ENCODE data around the gene FTL. TPM values are rescaled to one million over a fixed set of nuclear protein-coding genes. Genes with fewer than 3 reads are reported as not detected.

The FTL gene
- total RNA-seq, 1 donor from 2014 or later: 662 TPM

DNA sequence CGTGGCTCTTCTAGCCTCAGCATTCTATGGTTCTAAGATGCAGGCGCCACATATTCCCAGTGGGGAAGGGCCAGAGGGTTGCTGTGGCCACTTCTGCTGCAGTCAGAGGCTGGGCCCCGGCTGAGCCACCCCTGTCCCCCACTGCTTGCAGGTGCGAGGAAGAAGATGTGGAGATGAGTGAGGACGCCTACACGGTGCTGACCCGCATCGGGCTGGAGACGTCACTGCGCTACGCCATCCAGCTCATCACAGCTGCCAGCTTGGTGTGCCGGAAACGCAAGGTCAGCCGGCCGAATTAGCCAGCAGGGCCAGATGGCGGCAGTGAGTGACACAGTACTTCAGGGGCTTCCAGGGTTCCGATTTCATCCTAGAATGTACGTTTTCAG, 49.8 kb downstream of the FTL start:
- H3K27me3 Mint-ChIP-seq (ENCODE audit: insufficient read depth): peaks cover 6% of the 10 kb centered on the region
- no peak overlapping the region for H3K27ac Mint-ChIP-seq
- no peak for DNase-seq (ENCODE audit: low spot score)
- peaks cover 25% of the 10 kb centered on the region for H3K36me3 Mint-ChIP-seq (ENCODE audit: low read depth)
- peaks cover 10% of the 10 kb centered on the region for H3K4me1 Mint-ChIP-seq (ENCODE audit: low read depth)
- H3K9me3 Mint-ChIP-seq: no peaks in the 10 kb centered on the region
- H3K4me3 Mint-ChIP-seq: no peak overlapping the region
- intact Hi-C loops (cut with micrococcal nuclease): no loop called here

DNA sequence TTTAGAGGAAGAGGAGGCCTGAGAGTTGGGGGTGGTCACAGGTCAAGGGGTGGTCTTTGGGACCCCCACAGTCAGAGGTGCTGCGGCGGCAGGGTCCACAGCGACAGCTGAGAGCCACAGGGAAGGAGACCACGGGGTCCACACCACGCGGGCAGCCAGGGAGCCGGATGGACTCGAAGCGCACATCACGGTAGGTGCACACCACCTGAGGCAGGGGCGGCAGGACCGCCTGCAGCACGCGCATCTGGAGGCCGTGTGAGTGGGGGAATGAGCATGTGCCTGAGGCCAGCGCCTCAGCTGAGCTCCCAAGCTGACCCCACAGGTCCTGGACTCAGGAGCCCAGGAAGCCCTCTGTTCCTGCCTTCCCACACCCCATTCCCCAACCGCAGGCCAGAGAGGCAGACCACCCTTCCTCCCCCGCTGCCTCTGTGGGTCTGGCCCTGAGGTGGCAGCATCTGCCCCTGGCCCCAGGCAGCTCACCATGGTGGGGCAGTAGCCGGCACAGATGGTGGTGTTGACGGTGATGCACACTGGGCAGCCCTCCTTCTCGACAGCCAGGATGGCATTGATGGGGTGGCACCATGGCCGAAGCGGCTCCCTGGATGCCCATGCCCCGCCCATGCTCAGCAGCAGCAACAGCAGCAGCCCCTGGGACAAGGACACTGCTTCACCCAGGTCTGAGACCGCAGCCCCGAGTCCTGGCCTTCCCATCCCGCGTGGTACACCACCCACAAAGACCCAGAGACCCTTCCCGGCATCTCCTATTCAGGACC, 51.1 kb downstream of the FTL start:
- no peak for DNase-seq (ENCODE audit: low spot score)
- intact Hi-C loops (cut with micrococcal nuclease): no loop called here
- Mint-ChIP-seq H3K27me3 (ENCODE audit: insufficient read depth) (peaks cover 17% of the 10 kb centered on the region), H3K36me3 (ENCODE audit: low read depth) (peaks cover 16% of the 10 kb centered on the region), H3K9me3 (no peaks in the 10 kb centered on the region), H3K4me1 (ENCODE audit: low read depth) (peaks cover 16% of the 10 kb centered on the region), H3K4me3 (no peak overlapping the region), H3K27ac (no peak overlapping the region)

Other genes starting within 250 kb of the FTL start
- gene MAMSTR, start 245.6 kb upstream of the FTL start, total RNA-seq: 1.4 and 1.7 TPM in 2 replicates
- gene RASIP1, start 224.7 kb upstream of the FTL start, total RNA-seq: 0.44 and 0.88 TPM in 2 replicates
- gene IZUMO1, start 218.4 kb upstream of the FTL start, total RNA-seq: 0.37 TPM in 1 of 2 replicates, not detected in the other
- 0.54 and 0.57 TPM in 2 replicates for gene FUT1, start 212.7 kb upstream of the FTL start, total RNA-seq
- not detected in 2 replicates for gene FGF21, start 209.8 kb upstream of the FTL start, total RNA-seq
- 93.3 and 93.6 TPM in 2 replicates for gene BCAT2, start 154.3 kb upstream of the FTL start, total RNA-seq
- 0.57 and 0.64 TPM in 2 replicates for gene HSD17B14, start 128.8 kb upstream of the FTL start, total RNA-seq
- gene PLEKHA4, start 96.7 kb upstream of the FTL start, total RNA-seq: 1.4 and 1.9 TPM in 2 replicates
- gene PPP1R15A, start 92.9 kb upstream of the FTL start, total RNA-seq: 53.1 and 53.7 TPM in 2 replicates
- gene TULP2, start 66.6 kb upstream of the FTL start, total RNA-seq: not detected in 2 replicates
- gene NUCB1, start 65.0 kb upstream of the FTL start, total RNA-seq: 117 and 122 TPM in 2 replicates
- not detected in 2 replicates for gene DHDH, start 31.6 kb upstream of the FTL start, total RNA-seq
- gene BAX, start 10.4 kb upstream of the FTL start, total RNA-seq: 292 and 295 TPM in 2 replicates
- gene GYS1, start 28.0 kb downstream of the FTL start, total RNA-seq: 71.2 and 77.1 TPM in 2 replicates
- 172 and 175 TPM in 2 replicates for gene RUVBL2, start 28.6 kb downstream of the FTL start, total RNA-seq
- not detected in 2 replicates for gene LHB, start 51.8 kb downstream of the FTL start, total RNA-seq
- not detected in 2 replicates for gene CGB3, start 59.0 kb downstream of the FTL start, total RNA-seq
- not detected in 2 replicates for gene CGB2, start 66.6 kb downstream of the FTL start, total RNA-seq
- gene CGB1, start 71.6 kb downstream of the FTL start, total RNA-seq: not detected in 2 replicates
- not detected in 2 replicates for gene CGB5, start 78.5 kb downstream of the FTL start, total RNA-seq
- not detected in 2 replicates for gene CGB8, start 83.8 kb downstream of the FTL start, total RNA-seq
- not detected in 2 replicates for gene CGB7, start 92.4 kb downstream of the FTL start, total RNA-seq
- gene NTF4, start 99.5 kb downstream of the FTL start, total RNA-seq: not detected in 2 replicates
- not detected in 2 replicates for gene KCNA7, start 107.4 kb downstream of the FTL start, total RNA-seq
- 259 and 272 TPM in 2 replicates for gene SNRNP70, start 120.1 kb downstream of the FTL start, total RNA-seq
- 4.9 and 7.8 TPM in 2 replicates for gene LIN7B, start 149.1 kb downstream of the FTL start, total RNA-seq
- gene C19orf73, start 153.8 kb downstream of the FTL start, total RNA-seq: 2.6 and 2.9 TPM in 2 replicates
- gene PPFIA3, start 154.2 kb downstream of the FTL start, total RNA-seq: 5.0 TPM in 2 replicates
- gene HRC, start 190.1 kb downstream of the FTL start, total RNA-seq: not detected in 2 replicates
- gene TRPM4, start 192.5 kb downstream of the FTL start, total RNA-seq: 1.4 and 2.0 TPM in 2 replicates